Activated naive CD4-positive, alpha-beta T cell treated with anti-CD3 and anti-CD28 coated beads, Interleukin-2, amount 10 ng/mL, durations not matched to agents 7 days and 5 days (primary cell): Measurements from ENCODE around the gene TMTC3.

Experiments
- CTCF ChIA-PET: fragments of 350-600 bp; sonication (Branson Sonifier 250); formaldehyde crosslinking; loops from one replicate; lab custom pipeline; 2021; ENCODE audit warnings: antibody characterized with exemption; lab: Charles Lee
- DNase-seq: peaks from one replicate; pipeline ENCODE4 v3.0.0-alpha.2; 2020
- H3K27ac Mint-ChIP-seq: one replicate; pipeline ENCODE4 v1.8.0; 2021; ENCODE audit warnings: mild to moderate bottlenecking, moderate library complexity, mixed read lengths
- H3K27me3 Mint-ChIP-seq: one replicate; pipeline ENCODE4 v1.8.0; 2021; ENCODE audit warnings: mild to moderate bottlenecking, mixed read lengths
- H3K36me3 Mint-ChIP-seq: one replicate; pipeline ENCODE4 v1.8.0; 2021; ENCODE audit warnings: mixed read lengths
- H3K4me1 Mint-ChIP-seq: one replicate; pipeline ENCODE4 v1.8.0; 2021; ENCODE audit warnings: mixed read lengths
- H3K4me3 Mint-ChIP-seq: one replicate; pipeline ENCODE4 v1.8.0; 2021; ENCODE audit warnings: mild to moderate bottlenecking, moderate library complexity, mixed read lengths
- H3K9me3 Mint-ChIP-seq: one replicate; pipeline ENCODE4 v1.8.0; 2021; ENCODE audit warnings: mixed read lengths

The TMTC3 gene

GRCh38 chr12:88248606-88249005 lies 106.5 kb downstream of the TMTC3 start:
- DNase-seq = no peak
- Mint-ChIP-seq H3K36me3 (no peaks in the 10 kb centered on the region), H3K27ac (no peak overlapping the region), H3K4me1 (no peaks in the 10 kb centered on the region), H3K27me3 (no peaks in the 10 kb centered on the region), H3K9me3 (no peaks in the 10 kb centered on the region), H3K4me3 (no peak overlapping the region)
- CTCF ChIA-PET = no interaction called here
